Spleen (tissue), 11 donors: Measurements from ENCODE around the gene IFFO2. TPM values are rescaled to one million over a fixed set of nuclear protein-coding genes. Genes with fewer than 3 reads are reported as not detected.

Experiments
- DNase-seq: peaks from one replicate; pipeline ENCODE4 v3.0.0-alpha.2; 2020
- H3K27ac ChIP-seq, 8 donors: fragments of 200-600 bp; sonication (generic) in 7 of 8; 1 replicate in 4 of 8; 2 replicates in 4 of 8; pipeline versions ENCODE4 v1.5.0 to v1.8.0; 2016 to 2021; ENCODE audit warnings: inconsistent platforms in 4 of 8, mild to moderate bottlenecking in 4 of 8, moderate library complexity in 1 of 8
- H3K27me3 ChIP-seq, 7 donors: fragments of 200-600 bp; sonication (generic) in 6 of 7; replicated peaks in 1 of 7; 1 replicate in 4 of 7; 2 replicates in 3 of 7; pipeline versions ENCODE4 v1.5.0 to v1.8.0; 2016 to 2021; ENCODE audit warnings: inconsistent platforms in 3 of 7, mild to moderate bottlenecking in 1 of 7
- H3K36me3 ChIP-seq, 6 donors: fragments of 200-600 bp; sonication (generic) in 5 of 6; 1 replicate in 4 of 6; 2 replicates in 2 of 6; pipeline versions ENCODE4 v1.5.0 to v1.8.0; 2016 to 2021; ENCODE audit warnings: inconsistent platforms in 2 of 6
- H3K4me1 ChIP-seq, 6 donors: fragments of 200-600 bp; sonication (generic) in 5 of 6; 1 replicate in 3 of 6; 2 replicates in 3 of 6; pipeline versions ENCODE4 v1.5.0 to v1.8.0; 2016 to 2021; ENCODE audit warnings: inconsistent platforms in 3 of 6
- H3K4me3 ChIP-seq, 8 donors: fragments of 200-600 bp; sonication (generic) in 7 of 8; 1 replicate in 4 of 8; 2 replicates in 4 of 8; pipeline versions ENCODE4 v1.5.0 to v1.8.0; 2016 to 2021; ENCODE audit warnings: inconsistent platforms in 4 of 8, mild to moderate bottlenecking in 4 of 8, moderate library complexity in 2 of 8
- H3K9me3 ChIP-seq, 8 donors: fragments of 200-600 bp; sonication (generic) in 7 of 8; 1 replicate in 4 of 8; 2 replicates in 4 of 8; pipeline versions ENCODE4 v1.5.0 to v1.8.0; 2016 to 2021; ENCODE audit warnings: inconsistent platforms in 4 of 8
- CTCF ChIP-seq, 11 experiments: fragments of 200-600 bp in 7 of 11; fragments of 450-650 bp in 4 of 11; sonication (generic) in 4 of 11; IDR thresholded peaks in 8 of 11; conservative IDR thresholded peaks in 3 of 11; 1 replicate in 7 of 11; 2 replicates in 4 of 11; pipeline versions ENCODE4 v1.4.0 to v1.8.0; 2016 to 2021; ENCODE audit warnings: antibody characterized with exemption in 11 of 11, inconsistent platforms in 4 of 11, mild to moderate bottlenecking in 1 of 11
- POLR2A ChIP-seq, 3 donors: fragments of 450-650 bp; IDR thresholded peaks; one replicate each; pipeline ENCODE4 v1.5.1; 2017; ENCODE audit warnings: antibody characterized with exemption in 3 of 3, mild to moderate bottlenecking in 1 of 3
- POLR2AphosphoS5 ChIP-seq, 3 donors: sonication (generic); formaldehyde crosslinking; IDR thresholded peaks; one replicate each; pipeline ENCODE4 v1.5.1; 2017; ENCODE audit warnings: antibody characterized with exemption in 3 of 3
- WGBS, 5 donors: extraction: QIAGEN DNeasy Blood & Tissue Kit in 3 of 5; methylation state at CpG; one replicate each; pipeline versions ENCODE4 v1.1.5 to v1.1.7; 2013 to 2018; 5-methylcytosine and 5-hydroxymethylcytosine counted together
- intact Hi-C: fragments of 100-400 bp; cut with DNase I; formaldehyde crosslinking; loops from one replicate; pipeline ENCODE4 v1.15.0; 2023; ENCODE audit warnings: low total_unique reads
- polyA plus RNA-seq, 3 donors: library from polyadenylated mRNA; stranded (reverse); fragments of 200-250 nt; gene quantifications; one replicate each; pipeline ENCODE4 v1.2.1, GENCODE V29; 2013
- total RNA-seq, 7 donors: library from RNA; depleted of rRNA in 3 of 7; stranded (reverse); fragments of >200 nt in 3 of 7; fragmentation: NEBNext Ultra II Directional in 4 of 7; extraction: Animal tissue kit (Norgen Biotek cat#: 25700) in 4 of 7; gene quantifications; one replicate each; pipeline versions ENCODE4 v1.1.0 to v1.2.1, GENCODE V29; 2016 to 2021
- donor health status: healthy with polysubstance abuse.
- donor health status: DM: no; HTN: no; CAD: no; lungs with moderate emphysema.
- donor health status: DM: no; HTN: no; CAD: no.
- donor health status: Bipolar disorder and iron deficiency.
- donor health status: healthy.
- donor health status: DM: no; HTN: no; CAD: no.
- donor health status: DM: yes; HTN: yes; CAD: no.

Gene IFFO2
- total and polyA plus RNA-seq, 10 donors = 2.7 to 19.7 (median 14.8) TPM

- Histone ChIP-seq H3K36me3 (peaks cover 0 to 18% (median 0%) of the 10 kb centered on the region in 6 donors), H3K4me1 (peaks cover 4 to 58% (median 32%) of the 10 kb centered on the region in 6 donors), H3K27ac (peak overlapping the region; percentile 76 to 92 (median 87)), H3K27me3 (no peaks in the 10 kb centered on the region), H3K4me3 (peak overlapping the region; percentile 64 to 92 (median 88)), H3K9me3 (no peaks in the 10 kb centered on the region)
- intact Hi-C loops = loop anchor here (10.0 kb wide), 1 partner anchor 193 kb away; no protein-coding TSS in a partner anchor
- no peak for DNase-seq
- TF ChIP-seq POLR2A (IDR thresholded peaks at IDR 0.05) = peak in 1 of 3 donors; percentile 24
- no peak for TF ChIP-seq POLR2AphosphoS5 (IDR thresholded peaks at IDR 0.05)
- WGBS, 5 donors = 1 to 2% (median 1%) methylated on average over 30 to 44 of the region's 44 CpGs
Measured at GRCh38 chr1:18901952-18902522, 54.4 kb downstream of the IFFO2 start.

- TF ChIP-seq CTCF (IDR thresholded peaks at IDR 0.05 in 8 of 11, conservative IDR thresholded peaks at IDR 0.05 in 3 of 11) (no peak), POLR2A (IDR thresholded peaks at IDR 0.05) (no peak), POLR2AphosphoS5 (IDR thresholded peaks at IDR 0.05) (no peak)
- peak overlapping the region in 2 of 8 donors; percentile 88 to 90 for H3K27ac ChIP-seq
- 40 to 61% (median 54%) methylated on average over 8 to 9 of the region's 9 CpGs for WGBS, 5 donors
- intact Hi-C loops = loop anchor here (10.0 kb wide), 1 partner anchor 193 kb away; no protein-coding TSS in a partner anchor
- no peaks in the 10 kb centered on the region for H3K9me3 ChIP-seq
- peak overlapping the region in 7 of 8 donors; percentile 79 to 92 (median 89) for H3K4me3 ChIP-seq
- H3K27me3 ChIP-seq = no peaks in the 10 kb centered on the region
- peaks cover 0 to 24% (median 0%) of the 10 kb centered on the region in 6 donors for H3K36me3 ChIP-seq
- DNase-seq = no peak
- peaks cover 0 to 51% (median 26%) of the 10 kb centered on the region in 6 donors for H3K4me1 ChIP-seq
Measured at GRCh38 chr1:18901147-18901951, 55.1 kb downstream of the IFFO2 start.

- Histone ChIP-seq H3K36me3 (peaks cover 0 to 26% (median 0%) of the 10 kb centered on the region in 6 donors), H3K4me3 (no peak overlapping the region), H3K27me3 (no peaks in the 10 kb centered on the region), H3K4me1 (peaks cover 0 to 58% (median 28%) of the 10 kb centered on the region in 6 donors), H3K9me3 (no peaks in the 10 kb centered on the region), H3K27ac (no peak overlapping the region)
- intact Hi-C loops = loop anchor here (10.0 kb wide), 1 partner anchor 194 kb away; no protein-coding TSS in a partner anchor
- WGBS, 5 donors = 54 to 73% (median 67%) methylated on average over 10 of the region's 10 CpGs
- DNase-seq = no peak
- TF ChIP-seq CTCF (IDR thresholded peaks at IDR 0.05 in 8 of 11, conservative IDR thresholded peaks at IDR 0.05 in 3 of 11) = no peak
- TF ChIP-seq POLR2AphosphoS5 (IDR thresholded peaks at IDR 0.05) = no peak
- TF ChIP-seq POLR2A (IDR thresholded peaks at IDR 0.05) = no peak
Measured at GRCh38 chr1:18900303-18900841, 56.1 kb downstream of the IFFO2 start.

- H3K36me3 ChIP-seq = peaks cover 0 to 29% (median 0%) of the 10 kb centered on the region in 6 donors
- TF ChIP-seq CTCF (IDR thresholded peaks at IDR 0.05 in 8 of 11, conservative IDR thresholded peaks at IDR 0.05 in 3 of 11) = no peak
- no peak for TF ChIP-seq POLR2AphosphoS5 (IDR thresholded peaks at IDR 0.05)
- TF ChIP-seq POLR2A (IDR thresholded peaks at IDR 0.05) = no peak
- no peaks in the 10 kb centered on the region for H3K27me3 ChIP-seq
- no peaks in the 10 kb centered on the region for H3K9me3 ChIP-seq
- DNase-seq = no peak
- 69 to 80% (median 75%) methylated on average over 4 of the region's 4 CpGs for WGBS, 5 donors
- peak overlapping the region in 2 of 8 donors; percentile 23 to 41 for H3K27ac ChIP-seq
- H3K4me3 ChIP-seq = no peak overlapping the region
- intact Hi-C loops = loop anchor here (10.0 kb wide), 1 partner anchor 195 kb away; no protein-coding TSS in a partner anchor
- H3K4me1 ChIP-seq = peaks cover 0 to 67% (median 32%) of the 10 kb centered on the region in 6 donors
Measured at GRCh38 chr1:18899363-18900049, 57.0 kb downstream of the IFFO2 start.
